DMS114 treated with DMSO at 0.1 percent for 48 hours (cell line): ENCODE data around the gene ASPSCR1.

Experiments used
- DNase-seq: peaks from one replicate; lab custom pipeline; 2025; ENCODE audit not compliant: unreplicated experiment; lab: John Stamatoyannopoulos, UW

ASPSCR1 gene

DNA sequence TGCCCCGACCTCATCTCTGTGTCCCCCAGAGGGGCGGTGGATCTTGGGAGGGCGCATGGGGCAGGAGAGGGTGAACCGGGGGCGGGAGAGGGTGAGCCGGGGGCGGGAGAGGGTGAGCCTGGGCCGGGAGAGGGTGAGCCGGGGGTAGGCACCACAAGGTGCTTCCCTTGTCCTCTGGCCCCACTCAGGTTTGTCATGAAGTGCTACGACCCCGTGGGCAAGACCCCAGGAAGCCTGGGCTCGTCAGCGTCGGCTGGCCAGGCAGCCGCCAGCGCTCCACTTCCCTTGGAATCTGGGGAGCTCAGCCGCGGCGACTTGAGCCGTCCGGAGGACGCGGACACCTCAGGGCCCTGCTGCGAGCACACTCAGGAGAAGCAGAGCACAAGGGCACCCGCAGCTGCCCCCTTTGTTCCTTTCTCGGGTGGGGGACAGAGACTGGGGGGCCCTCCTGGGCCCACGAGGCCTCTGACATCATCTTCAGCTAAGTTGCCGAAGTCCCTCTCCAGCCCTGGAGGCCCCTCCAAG lies 18.9 kb downstream of the ASPSCR1 start:
- DNase-seq, result no peak

DNA sequence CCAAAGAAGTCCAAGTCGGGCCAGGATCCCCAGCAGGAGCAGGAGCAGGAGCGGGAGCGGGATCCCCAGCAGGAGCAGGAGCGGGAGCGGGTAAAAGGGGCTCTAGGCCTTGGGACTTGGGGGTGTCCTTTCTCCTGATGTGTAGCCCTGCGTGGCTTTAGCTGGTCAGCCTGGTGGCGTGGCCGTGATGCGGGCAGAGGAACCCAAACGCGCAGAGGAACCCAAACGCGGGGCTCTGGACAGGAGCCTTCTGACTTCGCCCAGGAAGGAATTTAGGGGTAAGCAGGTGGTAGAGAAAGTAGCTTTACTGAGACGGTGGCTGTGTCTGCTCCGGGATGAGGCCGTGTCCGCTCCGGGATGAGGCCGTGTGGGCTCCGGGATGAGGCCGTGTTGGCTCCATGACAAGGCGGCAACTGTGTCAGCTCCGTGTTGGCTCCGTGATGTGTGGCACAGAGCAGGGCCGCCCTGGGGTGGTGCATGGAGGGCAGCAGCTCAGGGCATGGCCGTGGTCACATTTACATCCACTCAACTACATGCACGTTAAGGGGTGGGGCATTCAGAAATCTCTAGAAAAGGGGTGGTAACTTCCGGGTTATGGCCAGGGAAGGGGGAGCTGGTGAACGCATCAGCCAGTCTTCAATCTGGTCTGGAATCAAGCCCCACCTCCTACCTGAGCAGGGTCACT lies 19.5 kb downstream of the ASPSCR1 start:
- DNase-seq, result no peak

- DNase-seq, result no peak
Measured at GRCh38 chr17:81998212-81998611, 20.8 kb downstream of the ASPSCR1 start.

- DNase-seq, result no peak
Measured at GRCh38 chr17:81998691-81999438, 21.4 kb downstream of the ASPSCR1 start.

DNA sequence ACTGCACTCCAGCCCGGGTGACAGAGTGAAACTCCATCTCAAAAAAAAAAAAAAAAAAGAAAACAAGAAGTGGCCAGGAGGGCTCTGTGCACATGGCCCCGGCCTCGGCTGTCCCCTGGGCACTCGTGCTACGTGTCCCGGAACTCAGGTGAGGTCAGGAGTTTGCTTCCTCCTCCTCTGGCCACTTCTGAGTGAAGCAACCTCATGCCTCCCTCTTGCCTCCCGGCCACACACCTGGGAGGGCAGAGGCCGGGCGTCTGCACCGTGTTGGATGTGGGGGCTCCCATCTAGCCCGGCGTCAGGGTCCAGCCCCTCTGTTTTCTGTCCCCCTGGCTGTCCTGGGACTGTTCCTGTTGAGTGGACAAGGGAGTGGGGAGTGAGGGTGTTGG lies 22.2 kb downstream of the ASPSCR1 start:
- no peak for DNase-seq

- DNase-seq, result no peak
Measured at GRCh38 chr17:81999976-82000802, 22.8 kb downstream of the ASPSCR1 start.

- no peak for DNase-seq
Measured at GRCh38 chr17:82000803-82001570, 23.6 kb downstream of the ASPSCR1 start.

DNA sequence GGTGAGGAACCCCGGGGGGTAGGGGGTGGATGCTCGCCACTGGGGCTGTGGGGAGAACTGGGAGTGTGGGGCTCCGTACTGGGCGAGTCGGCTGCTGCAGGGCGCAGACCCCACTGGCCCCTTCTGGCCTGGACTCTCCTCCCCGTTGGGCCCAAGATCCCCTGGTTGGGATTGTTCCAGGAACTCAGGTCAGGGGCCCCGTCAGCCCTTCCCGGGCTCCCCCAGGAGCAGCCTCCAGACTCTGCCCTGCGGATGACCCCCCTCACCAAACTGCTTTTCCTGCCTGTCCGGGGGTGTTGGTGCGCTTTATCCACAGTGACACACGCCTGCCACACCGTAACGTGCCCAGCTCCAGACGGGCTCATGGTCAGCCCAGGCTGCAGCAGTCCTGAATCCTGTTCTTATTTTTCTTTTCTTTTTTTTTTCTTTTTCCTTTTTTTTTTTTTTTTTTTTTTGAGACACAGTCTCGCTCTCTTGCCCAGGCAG lies 24.2 kb downstream of the ASPSCR1 start:
- no peak for DNase-seq

DNA sequence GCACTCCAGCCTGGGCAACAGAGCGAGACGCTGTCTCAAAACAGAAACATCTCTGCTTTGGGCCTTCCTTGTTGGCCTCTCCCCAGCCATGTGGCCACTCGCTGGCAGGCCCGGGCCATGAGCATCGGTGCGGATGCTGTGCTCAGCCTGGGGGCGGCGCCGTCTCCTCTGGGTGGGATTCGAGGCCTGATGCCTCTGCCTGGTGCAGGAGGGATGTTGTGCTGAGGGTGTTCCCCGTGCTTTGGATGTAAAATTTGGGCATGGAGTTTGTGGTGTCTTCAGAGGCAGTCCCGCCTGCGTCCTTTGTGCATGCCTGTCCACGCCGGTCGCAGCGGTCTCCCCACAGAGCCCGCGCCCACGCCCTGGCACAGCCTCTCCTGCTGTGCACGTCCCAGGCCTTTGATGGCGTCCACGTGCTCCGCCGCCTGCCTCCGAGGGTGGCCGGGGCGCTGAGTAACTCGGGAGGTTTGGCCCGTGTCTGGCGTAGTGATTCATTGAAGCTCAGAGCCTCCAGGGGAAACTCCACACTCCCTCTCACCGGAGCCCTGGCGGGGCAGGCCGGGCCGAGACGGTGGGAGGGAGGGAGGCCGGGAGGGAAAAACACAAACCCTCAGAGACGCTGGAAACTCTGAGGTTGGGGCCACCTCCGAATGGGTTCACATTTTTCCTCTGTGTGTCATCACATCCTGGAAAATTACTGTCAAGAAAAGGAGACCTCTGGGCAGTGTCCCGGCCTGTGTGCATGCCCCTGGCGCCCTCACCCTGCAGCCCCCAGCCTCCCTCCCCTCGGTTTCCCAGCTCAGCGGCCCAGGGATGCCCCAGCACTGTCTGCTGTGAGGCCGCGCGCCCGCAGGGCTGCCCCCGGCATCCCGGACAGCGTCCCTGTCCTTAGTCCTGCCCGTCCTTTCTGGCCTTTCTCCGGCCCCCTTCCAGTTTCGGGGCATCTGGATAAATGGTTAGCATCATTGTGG lies 26.3 kb downstream of the ASPSCR1 start:
- DNase-seq, result no peak

DNA sequence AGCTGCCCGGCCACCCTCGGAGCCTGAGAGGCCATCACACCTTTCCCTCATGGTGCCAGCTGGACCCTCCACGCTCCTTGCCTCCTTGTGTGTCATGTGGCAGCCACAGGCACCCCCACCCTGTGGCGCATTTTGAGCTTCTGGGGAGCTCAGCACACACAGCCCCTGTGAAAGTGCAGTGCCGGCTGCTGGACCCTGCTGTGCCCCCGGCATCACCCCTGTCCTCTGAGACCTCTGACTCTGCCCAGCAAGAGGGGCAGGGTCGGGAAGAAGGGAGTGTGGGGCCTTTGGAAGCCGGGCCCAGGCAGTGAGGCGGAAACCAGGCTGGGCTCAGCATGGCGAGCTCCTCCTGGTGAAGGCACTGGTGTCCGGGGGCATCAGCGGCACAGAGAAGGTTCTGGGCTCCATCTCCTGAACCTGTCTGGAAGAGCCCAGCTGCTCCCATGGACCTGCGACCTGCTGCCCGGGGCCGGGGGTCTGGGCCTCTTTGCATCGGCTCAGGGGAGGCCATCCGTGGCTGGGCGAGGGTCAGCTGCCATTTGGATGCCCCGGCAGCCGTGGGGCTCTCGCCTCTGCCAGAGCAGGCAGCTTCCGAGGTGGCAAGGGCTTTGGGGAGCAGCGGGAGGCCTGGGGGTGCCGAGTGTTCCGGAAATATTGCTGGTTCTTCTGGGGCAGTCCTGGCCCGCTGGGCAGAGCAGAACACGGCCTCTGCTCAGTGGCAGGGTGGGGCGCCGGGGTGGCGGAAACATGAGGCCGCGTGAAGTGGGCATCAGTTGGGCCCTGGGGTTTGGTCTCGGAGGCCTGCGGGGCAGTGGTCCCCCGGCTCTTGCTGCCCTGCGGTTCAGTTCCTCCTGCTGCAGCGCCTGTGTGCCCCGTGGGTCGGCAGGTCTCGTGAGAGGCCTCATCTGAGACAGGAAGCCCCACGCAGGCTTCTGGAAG lies 27.4 kb downstream of the ASPSCR1 start:
- no peak for DNase-seq

GRCh38 chr17:82005701-82006348 lies 28.4 kb downstream of the ASPSCR1 start:
- no peak for DNase-seq

DNA sequence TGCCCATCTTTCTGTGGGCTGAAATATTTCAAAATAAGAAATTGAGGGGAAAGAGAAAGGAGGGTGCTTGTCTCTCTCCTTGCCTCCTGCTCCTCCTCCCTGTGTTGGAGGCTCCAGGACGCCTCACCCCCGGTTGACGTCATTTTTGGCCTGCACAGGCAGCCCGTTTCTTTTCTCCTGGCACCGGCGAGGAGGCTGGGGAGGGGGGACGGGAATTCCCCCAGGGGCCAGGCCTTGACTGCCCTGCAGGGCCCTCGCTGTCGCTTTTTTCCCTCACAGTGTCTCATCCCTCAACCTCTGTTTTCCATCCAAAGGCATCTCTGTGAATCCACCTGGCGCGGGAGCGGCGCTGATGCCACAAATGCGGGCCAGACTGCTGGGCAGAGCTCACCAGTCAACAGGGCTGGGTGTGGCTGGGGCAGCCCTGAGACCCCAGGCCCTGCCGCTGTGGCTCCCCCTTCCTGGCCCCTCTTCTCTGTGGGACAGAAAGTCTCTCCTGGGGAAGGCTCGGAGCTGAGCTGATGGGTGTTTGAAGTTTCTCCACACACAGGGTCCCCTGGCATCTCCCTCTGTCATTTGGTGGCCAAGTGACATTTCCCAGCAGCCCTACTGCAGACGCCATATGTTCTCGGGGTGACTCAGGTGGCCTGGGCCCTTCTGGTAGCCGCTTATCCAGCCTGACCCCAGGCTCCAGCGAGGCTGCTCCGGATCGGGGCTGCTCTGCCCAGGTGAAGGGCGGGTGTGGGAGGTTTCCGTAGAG lies 29.2 kb downstream of the ASPSCR1 start:
- no peak for DNase-seq

- no peak for DNase-seq
Measured at GRCh38 chr17:82007228-82007494, 29.7 kb downstream of the ASPSCR1 start.

DNA sequence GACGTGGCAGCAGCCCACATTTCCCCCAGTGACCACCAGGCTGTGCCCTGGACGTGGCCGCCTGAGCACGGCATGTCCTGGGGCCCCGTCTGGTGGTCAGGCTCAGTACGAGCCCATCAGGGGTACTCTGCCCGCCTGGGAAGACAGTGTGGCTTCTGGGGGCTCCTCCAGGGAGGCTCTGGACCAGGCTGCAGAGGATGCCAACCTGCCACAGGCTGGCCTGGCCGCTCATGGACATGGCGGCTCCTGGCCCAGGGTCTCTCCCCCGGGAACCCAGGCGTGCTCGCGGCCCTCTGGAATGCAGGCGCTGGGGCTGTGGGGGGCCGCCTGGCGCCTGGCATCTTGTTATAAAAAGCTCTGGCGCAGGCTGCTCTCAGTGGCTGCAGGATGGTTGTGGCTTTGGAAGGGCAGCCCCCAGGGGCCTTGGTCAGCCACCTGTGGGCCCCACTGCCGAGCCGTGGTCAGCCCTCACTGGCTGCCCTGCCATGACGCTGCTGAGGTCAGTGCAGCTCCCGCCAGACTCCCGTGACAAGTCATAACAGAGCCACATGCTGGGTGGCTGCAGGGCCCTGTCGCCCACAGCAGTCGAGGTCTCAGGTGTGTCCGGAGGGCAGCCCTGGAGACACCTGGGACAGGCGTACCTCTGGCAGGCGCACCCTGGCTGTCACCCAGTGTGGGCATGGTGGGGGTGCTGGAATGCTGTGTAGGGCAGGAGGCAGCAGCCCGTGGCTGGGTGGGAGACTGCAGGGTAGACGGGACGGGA lies 30.2 kb downstream of the ASPSCR1 start:
- DNase-seq, result no peak

DNA sequence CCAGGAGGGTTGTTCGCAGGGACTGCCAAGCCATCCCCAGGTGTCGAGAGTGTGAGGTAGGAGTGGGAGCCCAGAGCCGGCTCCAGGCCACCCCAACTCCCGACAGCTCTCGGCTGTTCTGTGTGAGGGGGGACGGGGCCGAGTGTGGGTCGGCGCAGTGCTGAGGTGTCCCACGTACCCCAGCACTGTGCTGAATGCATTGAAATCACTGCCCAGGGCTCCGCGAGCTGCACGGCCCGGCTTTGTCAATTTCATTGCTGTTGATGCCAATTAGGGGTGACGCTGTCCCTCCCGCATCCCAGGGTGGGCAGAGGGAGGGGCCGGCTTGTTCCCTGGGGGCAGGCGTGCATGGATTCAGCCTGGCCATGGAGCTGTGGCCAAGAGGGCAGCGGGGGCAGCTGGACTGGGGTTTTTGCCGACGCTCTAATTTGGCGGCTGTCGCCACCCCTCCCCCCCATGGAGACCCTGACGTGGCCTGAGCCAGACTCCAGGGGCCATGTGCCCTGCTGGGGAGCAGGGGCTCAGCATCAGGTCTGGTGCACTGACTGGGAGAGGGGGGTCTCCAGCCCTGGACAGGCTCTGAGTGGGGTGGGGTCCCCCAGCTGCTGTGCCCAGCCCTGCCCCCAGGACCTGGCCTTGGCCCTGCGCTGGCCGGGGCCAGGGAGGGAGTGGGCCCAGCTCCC lies 31.0 kb downstream of the ASPSCR1 start:
- no peak for DNase-seq

DNA sequence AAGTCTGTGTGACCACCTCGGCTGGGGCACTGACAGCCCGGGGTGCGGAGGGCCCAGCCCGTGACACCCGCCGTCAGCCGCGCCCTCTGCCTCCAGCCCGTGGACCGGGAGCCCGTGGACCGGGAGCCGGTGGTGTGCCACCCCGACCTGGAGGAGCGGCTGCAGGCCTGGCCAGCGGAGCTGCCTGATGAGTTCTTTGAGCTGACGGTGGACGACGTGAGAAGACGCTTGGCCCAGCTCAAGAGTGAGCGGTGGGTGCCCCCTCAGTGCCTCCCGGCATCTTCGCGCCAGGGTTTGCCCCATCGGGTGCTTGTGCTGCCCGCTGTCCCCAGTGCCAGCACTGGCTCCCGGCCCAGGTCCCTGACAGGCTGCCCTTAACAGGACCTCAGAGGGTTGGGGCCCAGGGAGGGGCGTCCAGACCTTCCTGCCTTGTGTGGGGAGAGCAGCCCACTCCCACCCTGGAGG lies 31.5 kb downstream of the ASPSCR1 start:
- DNase-seq, result no peak
